Measurements from ENCODE around the gene RDH13. TPM values are rescaled to one million over a fixed set of nuclear protein-coding genes. Genes with fewer than 3 reads are reported as not detected.
"Not testable (repeated sequence)": the region's sequence is repeated elsewhere in the genome, so short reads cannot be mapped to it uniquely, and the experiment has no call there.

RDH13 gene, protein sequence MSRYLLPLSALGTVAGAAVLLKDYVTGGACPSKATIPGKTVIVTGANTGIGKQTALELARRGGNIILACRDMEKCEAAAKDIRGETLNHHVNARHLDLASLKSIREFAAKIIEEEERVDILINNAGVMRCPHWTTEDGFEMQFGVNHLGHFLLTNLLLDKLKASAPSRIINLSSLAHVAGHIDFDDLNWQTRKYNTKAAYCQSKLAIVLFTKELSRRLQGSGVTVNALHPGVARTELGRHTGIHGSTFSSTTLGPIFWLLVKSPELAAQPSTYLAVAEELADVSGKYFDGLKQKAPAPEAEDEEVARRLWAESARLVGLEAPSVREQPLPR
- 19.7 TPM for polyA plus RNA-seq (2012; ENCODE audit: insufficient read depth, insufficient read length, low read depth)

DNA sequence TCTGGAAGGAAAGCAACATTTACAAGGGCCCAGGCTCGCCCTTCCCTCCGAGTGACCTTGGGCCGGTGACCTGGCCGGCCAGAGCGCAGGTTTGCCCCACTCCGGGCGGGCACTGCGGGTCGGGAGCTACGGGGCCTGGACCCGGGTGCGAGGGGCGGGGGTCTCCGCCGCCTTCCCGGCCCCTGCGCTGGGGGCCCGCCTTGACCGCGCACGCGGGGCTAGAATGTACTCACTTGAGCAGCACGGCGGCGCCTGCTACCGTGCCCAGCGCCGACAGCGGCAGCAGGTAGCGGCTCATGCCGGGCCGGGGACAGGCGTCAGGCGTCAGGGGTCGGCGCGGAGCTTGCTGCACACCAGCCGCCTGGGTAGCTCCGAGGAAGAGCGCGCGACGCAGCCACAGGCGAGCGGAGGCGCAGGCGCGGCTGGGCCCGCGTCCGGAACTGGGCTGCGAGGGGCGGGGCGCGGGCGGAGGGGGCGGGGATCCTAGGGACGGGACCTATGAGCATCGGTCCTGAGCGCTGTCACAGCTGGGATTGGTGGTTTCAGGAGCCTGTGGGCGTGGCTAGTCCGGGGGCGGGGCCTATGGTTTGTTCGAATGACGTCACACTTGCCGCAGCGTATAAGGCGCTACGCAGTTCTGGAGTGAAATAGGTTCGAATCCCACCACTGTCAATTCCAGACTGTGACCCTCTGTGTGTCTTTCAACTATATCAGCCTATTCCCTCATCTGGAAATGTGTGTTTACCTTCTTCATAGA lies at the start of gene RDH13:
TSS of gene RDH13 (minus strand) at position 414 of the 757 bp plus-strand sequence. CDS start at position 298, 116 bp downstream.
- no peaks in the 10 kb centered on the region for H3K4me1 ChIP-seq
- DNase-seq: peak; percentile 100
- H3K9me3 ChIP-seq: no peaks in the 10 kb centered on the region
- peaks cover 20% of the 10 kb centered on the region for H3K27me3 ChIP-seq
- TF ChIP-seq, protein P1, sequence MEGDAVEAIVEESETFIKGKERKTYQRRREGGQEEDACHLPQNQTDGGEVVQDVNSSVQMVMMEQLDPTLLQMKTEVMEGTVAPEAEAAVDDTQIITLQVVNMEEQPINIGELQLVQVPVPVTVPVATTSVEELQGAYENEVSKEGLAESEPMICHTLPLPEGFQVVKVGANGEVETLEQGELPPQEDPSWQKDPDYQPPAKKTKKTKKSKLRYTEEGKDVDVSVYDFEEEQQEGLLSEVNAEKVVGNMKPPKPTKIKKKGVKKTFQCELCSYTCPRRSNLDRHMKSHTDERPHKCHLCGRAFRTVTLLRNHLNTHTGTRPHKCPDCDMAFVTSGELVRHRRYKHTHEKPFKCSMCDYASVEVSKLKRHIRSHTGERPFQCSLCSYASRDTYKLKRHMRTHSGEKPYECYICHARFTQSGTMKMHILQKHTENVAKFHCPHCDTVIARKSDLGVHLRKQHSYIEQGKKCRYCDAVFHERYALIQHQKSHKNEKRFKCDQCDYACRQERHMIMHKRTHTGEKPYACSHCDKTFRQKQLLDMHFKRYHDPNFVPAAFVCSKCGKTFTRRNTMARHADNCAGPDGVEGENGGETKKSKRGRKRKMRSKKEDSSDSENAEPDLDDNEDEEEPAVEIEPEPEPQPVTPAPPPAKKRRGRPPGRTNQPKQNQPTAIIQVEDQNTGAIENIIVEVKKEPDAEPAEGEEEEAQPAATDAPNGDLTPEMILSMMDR (IDR thresholded peaks at IDR 0.05; ENCODE audit: low read depth, low read length): no peak
- peaks cover 6% of the 10 kb centered on the region; the same call in 1 of the 2 replicates for H3K36me3 ChIP-seq
- H3K4me3 ChIP-seq (ENCODE audit: low read depth, low read length): peak within 1 kb of the TSS; percentile 89

GRCh38 chr19:55112246-55112776 lies 49.4 kb upstream of the RDH13 start:
- no peak for DNase-seq
- TF ChIP-seq, protein P1 (IDR thresholded peaks at IDR 0.05; ENCODE audit: low read depth, low read length): no peak
- Histone ChIP-seq H3K9me3 (no peaks in the 10 kb centered on the region), H3K4me1 (no peaks in the 10 kb centered on the region), H3K27me3 (no peaks in the 10 kb centered on the region), H3K36me3 (peaks cover 9% of the 10 kb centered on the region), H3K4me3 (ENCODE audit: low read depth, low read length) (no peak overlapping the region)

DNA sequence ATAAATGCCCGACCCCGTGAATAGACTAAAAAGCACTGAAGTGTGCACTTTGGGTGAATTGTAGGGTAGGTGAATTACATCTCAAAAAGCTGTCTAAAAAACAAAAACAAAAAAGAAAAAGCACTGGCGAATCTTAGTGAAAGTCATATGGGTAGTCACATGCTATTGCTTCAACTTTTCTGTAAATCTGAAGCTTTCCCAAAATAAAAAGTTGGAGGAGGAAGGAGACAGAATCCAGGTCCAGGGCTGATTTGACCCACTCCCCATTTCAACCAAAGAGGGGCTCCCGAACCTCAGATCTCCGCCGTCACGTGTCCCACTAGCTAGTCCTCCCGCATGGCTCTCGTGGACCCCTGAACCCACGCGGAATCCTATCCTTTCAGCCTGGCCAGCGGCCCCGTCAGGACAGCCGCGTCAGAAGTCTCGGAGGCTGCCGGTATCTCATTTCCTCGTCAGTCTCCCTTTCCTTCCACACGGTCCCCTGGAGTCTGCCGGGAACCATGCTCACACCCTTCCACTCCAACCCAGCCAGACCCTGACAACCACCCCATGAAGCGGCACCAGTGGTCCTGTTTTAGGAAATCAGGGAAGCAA lies 48.4 kb upstream of the RDH13 start:
- H3K4me3 ChIP-seq (ENCODE audit: low read depth, low read length): no peak overlapping the region
- no peak for DNase-seq
- no peaks in the 10 kb centered on the region for H3K27me3 ChIP-seq
- H3K4me1 ChIP-seq: no peaks in the 10 kb centered on the region
- TF ChIP-seq, protein P1 (IDR thresholded peaks at IDR 0.05; ENCODE audit: low read depth, low read length): no peak
- H3K9me3 ChIP-seq: no peaks in the 10 kb centered on the region
- H3K36me3 ChIP-seq: peaks cover 9% of the 10 kb centered on the region

DNA sequence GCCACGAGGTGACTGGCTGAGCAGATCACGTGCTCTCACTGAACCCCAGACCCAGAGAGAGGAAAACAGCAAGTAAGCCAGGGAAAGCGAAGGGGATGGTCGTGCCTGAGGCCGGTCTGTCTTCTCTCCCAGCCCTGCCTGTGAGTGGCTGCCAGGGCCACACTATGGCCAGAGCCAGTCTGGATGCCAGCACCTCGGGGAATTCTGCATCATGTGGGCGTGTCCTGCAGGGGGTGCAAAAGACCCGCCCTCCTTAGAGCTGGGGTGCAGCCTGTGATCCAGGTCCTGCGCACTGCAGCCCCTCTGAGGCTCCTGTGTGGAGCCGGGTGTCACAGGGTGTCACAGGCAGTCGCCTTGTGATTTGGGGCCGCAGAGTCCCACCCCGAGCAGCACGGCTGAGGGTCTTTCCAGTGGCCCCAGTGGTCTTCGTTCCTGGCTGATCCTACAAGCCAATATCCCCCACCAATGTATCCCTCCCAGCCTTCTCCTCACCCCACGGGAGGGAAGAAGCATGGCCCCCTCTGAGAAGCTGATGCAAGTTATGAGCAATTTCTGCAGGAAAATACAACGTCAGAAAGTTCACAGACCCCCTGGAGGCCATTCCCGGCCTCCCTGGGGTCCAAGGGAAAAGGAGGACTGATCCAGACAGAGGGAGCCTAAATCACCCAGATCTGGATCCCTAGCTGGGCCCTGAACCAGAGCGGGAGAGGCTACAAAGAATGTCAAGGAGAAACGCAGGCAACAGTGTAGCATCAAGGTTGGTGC lies 46.8 kb upstream of the RDH13 start:
- TF ChIP-seq, protein P1 (IDR thresholded peaks at IDR 0.05; ENCODE audit: low read depth, low read length): no peak
- DNase-seq: no peak
- Histone ChIP-seq H3K9me3 (no peaks in the 10 kb centered on the region), H3K36me3 (peaks cover 9% of the 10 kb centered on the region), H3K4me1 (no peaks in the 10 kb centered on the region), H3K27me3 (no peaks in the 10 kb centered on the region), H3K4me3 (ENCODE audit: low read depth, low read length) (no peak overlapping the region)

GRCh38 chr19:55107252-55107651 lies 44.3 kb upstream of the RDH13 start:
- DNase-seq; H3K4me3 ChIP-seq (ENCODE audit: low read depth, low read length); H3K4me1 ChIP-seq; H3K27me3 ChIP-seq; H3K9me3 ChIP-seq: not testable (repeated sequence)
- peaks cover 11% of the 10 kb centered on the region for H3K36me3 ChIP-seq

- no peak for DNase-seq
- Histone ChIP-seq H3K4me1 (no peaks in the 10 kb centered on the region), H3K27me3 (no peaks in the 10 kb centered on the region), H3K4me3 (ENCODE audit: low read depth, low read length) (no peak overlapping the region), H3K9me3 (no peaks in the 10 kb centered on the region), H3K36me3 (peaks cover 13% of the 10 kb centered on the region)
- TF ChIP-seq, protein P1 (IDR thresholded peaks at IDR 0.05; ENCODE audit: low read depth, low read length): no peak
Observed at GRCh38 chr19:55106591-55106990, 43.6 kb upstream of the RDH13 start.
